HepG2 (cell line): Measurements from ENCODE around the gene INTS15. TPM values are rescaled to one million over a fixed set of nuclear protein-coding genes. Genes with fewer than 3 reads are reported as not detected.

ENCODE experiments used
- AGO1 ChIP-seq: fragments of 200-400 bp; formaldehyde crosslinking; IDR thresholded peaks from 2 replicates; pipeline ENCODE4 v1.6.1; 2017; ENCODE audit warnings: mild to moderate bottlenecking, low read depth, low read length, moderate library complexity; ENCODE audit not compliant: poor library complexity, severe bottlenecking
- EP300 ChIP-seq, 3 experiments: sonication (generic) in 1 of 3; formaldehyde crosslinking in 1 of 3; IDR thresholded peaks; 2 replicates each; pipeline versions ENCODE4 v1.5.1 to v1.6.1; 2011 to 2020; ENCODE audit warnings: low read depth in 2 of 3, low read length in 2 of 3, borderline replicate concordance in 1 of 3, improper control_type of control experiment in 1 of 3, mild to moderate bottlenecking in 1 of 3, missing genetic modification reagents in 1 of 3, moderate library complexity in 1 of 3
- ESRRA ChIP-seq: sonication (generic); formaldehyde crosslinking; IDR thresholded peaks from 2 replicates; pipeline ENCODE4 v1.5.1; 2020; ENCODE audit warnings: mild to moderate bottlenecking, low read depth, missing genetic modification reagents
- KDM3A ChIP-seq: IDR thresholded peaks from 2 replicates; pipeline ENCODE4 v1.6.1; 2018; ENCODE audit warnings: low read depth, missing compliant biosample characterization
- NR0B2 ChIP-seq: sonication (generic); formaldehyde crosslinking; IDR thresholded peaks from 2 replicates; pipeline ENCODE4 v1.4.0; 2020; ENCODE audit warnings: mild to moderate bottlenecking, missing genetic modification reagents
- RERE ChIP-seq: IDR thresholded peaks from 2 replicates; pipeline ENCODE4 v1.6.1; 2016; ENCODE audit warnings: low read depth, missing genetic modification reagents, missing compliant biosample characterization
- SIN3A ChIP-seq: IDR thresholded peaks from 2 replicates; pipeline ENCODE4 v1.6.1; 2011; ENCODE audit warnings: low read depth, mild to moderate bottlenecking, control low read depth, low read length, borderline replicate concordance
- TBP ChIP-seq: sonication (generic); formaldehyde crosslinking; IDR thresholded peaks from 2 replicates; pipeline ENCODE4 v1.5.0; 2020; ENCODE audit warnings: missing genetic modification reagents
- TCF7L2 ChIP-seq: IDR thresholded peaks from 2 replicates; pipeline ENCODE4 v1.6.1; 2011; ENCODE audit warnings: mild to moderate bottlenecking, low read depth, low read length, moderate library complexity
- ZBTB33 ChIP-seq: sonication (generic); formaldehyde crosslinking; IDR thresholded peaks from 2 replicates; pipeline ENCODE4 v1.4.0; 2020; ENCODE audit warnings: missing genetic modification reagents
- ZFAT ChIP-seq: sonication (generic); formaldehyde crosslinking; conservative IDR thresholded peaks from 2 replicates; pipeline ENCODE4 v1.8.1; 2023; ENCODE audit warnings: missing genetic modification reagents, inconsistent platforms
- ZFP1 ChIP-seq: IDR thresholded peaks from 2 replicates; pipeline ENCODE4 v1.6.1; 2016
- ZFP36L2 ChIP-seq: sonication (generic); formaldehyde crosslinking; IDR thresholded peaks from 2 replicates; pipeline ENCODE4 v1.4.0; 2020; ENCODE audit warnings: missing genetic modification reagents
- ZNF17 ChIP-seq: sonication (generic); formaldehyde crosslinking; IDR thresholded peaks from 2 replicates; pipeline ENCODE4 v1.5.0; 2020; ENCODE audit warnings: mild to moderate bottlenecking, missing genetic modification reagents
- ZNF18 ChIP-seq: sonication (generic); formaldehyde crosslinking; IDR thresholded peaks from 2 replicates; pipeline ENCODE4 v1.8.0; 2022; ENCODE audit warnings: mild to moderate bottlenecking, missing genetic modification reagents; ENCODE audit not compliant: insufficient replicate concordance
- ZNF468 ChIP-seq: sonication (generic); formaldehyde crosslinking; IDR thresholded peaks from 2 replicates; pipeline ENCODE4 v1.8.0; 2022; ENCODE audit warnings: mild to moderate bottlenecking, moderate library complexity, missing genetic modification reagents
- ZNF567 ChIP-seq: sonication (generic); formaldehyde crosslinking; IDR thresholded peaks from 2 replicates; pipeline ENCODE4 v1.8.1; 2023; ENCODE audit warnings: mild to moderate bottlenecking, missing genetic modification reagents, borderline replicate concordance
- ZNF7 ChIP-seq: IDR thresholded peaks from 2 replicates; pipeline ENCODE4 v1.6.1; 2016; ENCODE audit warnings: missing biosample characterization, missing genetic modification reagents
- ZNF775 ChIP-seq: sonication (generic); formaldehyde crosslinking; IDR thresholded peaks from 2 replicates; pipeline ENCODE4 v1.4.0; 2020; ENCODE audit warnings: missing genetic modification reagents, mild to moderate bottlenecking, moderate library complexity, borderline replicate concordance
- polyA plus RNA-seq, 8 experiments: library from polyadenylated mRNA; depleted of rRNA in 3 of 8; stranded (reverse) in 7 of 8; unstranded in 1 of 8; fragments of >200 nt; fragmentation: Illumina TruSeq in 4 of 8; extraction: Trizol in 4 of 8; gene quantifications; 2 replicates each; pipeline versions ENCODE4 v1.2.1 to v1.2.3, GENCODE V29; 2011 to 2016; ENCODE audit warnings: low read depth in 4 of 8, missing spikeins in 1 of 8, mixed read lengths in 1 of 8; ENCODE audit not compliant: insufficient read depth in 1 of 8
- total RNA-seq, 5 experiments: library from RNA; depleted of rRNA; stranded (reverse); fragments of >200 nt; fragmentation: Illumina TruSeq; extraction: Trizol; gene quantifications; 2 replicates each; pipeline ENCODE4 v1.2.3, GENCODE V29; 2016; ENCODE audit warnings: low read depth in 1 of 5

INTS15 gene
- total and polyA plus RNA-seq, 2 of the 13 experiments (the other 11 are each of a cell fraction or from before 2014, with no cell fraction given): 16.3 to 25.7 TPM

- TF ChIP-seq ZNF17 (CRISPR knock-in tag): no peak
- TF ChIP-seq ZFAT: no peak
- TF ChIP-seq SIN3A: peak; percentile 39; the same call in 1 of the 2 replicates
- TF ChIP-seq ZNF7: no peak
- TF ChIP-seq ZNF567 (CRISPR knock-in tag): no peak
- TF ChIP-seq ZNF775: no peak
- TF ChIP-seq ZFP36L2 (CRISPR knock-in tag): no peak
- TF ChIP-seq TCF7L2: no peak
- no peak for TF ChIP-seq ZNF18 (CRISPR knock-in tag)
- TF ChIP-seq RERE (CRISPR knock-in tag): no peak
- TF ChIP-seq ZBTB33: no peak
- TF ChIP-seq ZFP1: no peak
- TF ChIP-seq EP300 (IDR thresholded peaks at IDR 0.05; ENCODE audit: low read depth in 2 of 2, low read length in 2 of 2): peak in 1 of 2 experiments; percentile 21; a peak in 1 of 4 replicates
- TF ChIP-seq EP300 (CRISPR knock-in tag; IDR thresholded peaks at IDR 0.05; ENCODE audit: borderline replicate concordance): peak; percentile 28; the same call in 1 of the 2 replicates
- no peak for TF ChIP-seq NR0B2
- TF ChIP-seq ZNF468 (CRISPR knock-in tag): no peak
- no peak for TF ChIP-seq TBP (CRISPR knock-in tag)
- TF ChIP-seq ESRRA (CRISPR knock-in tag): 0 out of 2 replicates have a peak, but pooled peaks have one; percentile 35
- TF ChIP-seq AGO1: peak; percentile 95
- no peak; the same call in 1 of the 2 replicates for TF ChIP-seq KDM3A
These were observed at the start of gene INTS15 (continued) for GRCh38 chr7:6589829-6590644.
